ENCODE results near the gene CNNM2. TPM values are rescaled to one million over a fixed set of nuclear protein-coding genes. Genes with fewer than 3 reads are reported as not detected.

Gene CNNM2
- total RNA-seq, 1 experiment from 2014 or later: 7.2 TPM

GRCh38 chr10:103109821-103110220 is 191.7 kb downstream of the CNNM2 start:
- H3F3A ChIP-seq (ENCODE audit: low read length, unreplicated experiment): no peaks in the 10 kb centered on the region
- CTCF ChIA-PET: interaction anchor here (0.5 kb wide), 1 partner anchor 115 kb away, joined by 9 read pairs; no protein-coding TSS in a partner anchor
- H3K36me3 ChIP-seq (ENCODE audit: low read depth, low read length): peaks cover 14% of the 10 kb centered on the region
- no peak overlapping the region for H3K9ac ChIP-seq (ENCODE audit: low read length)
- H3K4me2 ChIP-seq (ENCODE audit: low read length): no peak overlapping the region
- H2AFZ ChIP-seq (ENCODE audit: low read length): no peak overlapping the region
- H4K20me1 ChIP-seq (ENCODE audit: low read length): no peaks in the 10 kb centered on the region; the same call in 1 of the 2 replicates
- no peak overlapping the region for H3K27ac ChIP-seq (ENCODE audit: low read length)
- H3K4me1 ChIP-seq (ENCODE audit: insufficient read depth, low read length): peaks cover 21% of the 10 kb centered on the region
- no peak for DNase-seq
- no peak overlapping the region for H3K4me3 ChIP-seq (ENCODE audit: low read length)
- intact Hi-C loops (cut with micrococcal nuclease): loop anchor here (5.0 kb wide), 1 partner anchor 132 kb away; no protein-coding TSS in a partner anchor
- H3K9me3 ChIP-seq (ENCODE audit: low read length): no peaks in the 10 kb centered on the region
- POLR2A ChIA-PET (ENCODE audit: unreplicated experiment): no interaction called here
- no peaks in the 10 kb centered on the region for H3K9me2 ChIP-seq (replicated peaks; ENCODE audit: low read length)
- H3K79me2 ChIP-seq (ENCODE audit: low read length): peaks cover 36% of the 10 kb centered on the region
- ATAC-seq: no peak
- no peaks in the 10 kb centered on the region for H3K27me3 ChIP-seq (ENCODE audit: low read length)
- no TSS peak for BruUV-seq (replicated peaks)
- TF ChIP-seq CTCF (conservative IDR thresholded peaks at IDR 0.05; ENCODE audit: low read depth, low read length) (no peak), EZH2 (IDR thresholded peaks at IDR 0.05; ENCODE audit: low read length, unreplicated experiment) (no peak), EZH2phosphoT487 (IDR thresholded peaks at IDR 0.05; ENCODE audit: borderline replicate concordance, low read length) (no peak)

- H3K4me3 ChIP-seq (ENCODE audit: low read length): no peak overlapping the region
- peaks cover 16% of the 10 kb centered on the region for H3K4me1 ChIP-seq (ENCODE audit: insufficient read depth, low read length)
- ChIA-PET CTCF (no interaction called here), POLR2A (ENCODE audit: unreplicated experiment) (no interaction called here)
- intact Hi-C loops (cut with micrococcal nuclease): no loop called here
- no peaks in the 10 kb centered on the region for H3K27me3 ChIP-seq (ENCODE audit: low read length)
- H3K4me2 ChIP-seq (ENCODE audit: low read length): no peak overlapping the region
- BruUV-seq (replicated peaks): no TSS peak
- TF ChIP-seq CTCF (conservative IDR thresholded peaks at IDR 0.05; ENCODE audit: low read depth, low read length): no peak
- no peak for TF ChIP-seq EZH2 (IDR thresholded peaks at IDR 0.05; ENCODE audit: low read length, unreplicated experiment)
- no peak for TF ChIP-seq EZH2phosphoT487 (IDR thresholded peaks at IDR 0.05; ENCODE audit: borderline replicate concordance, low read length)
- ATAC-seq (no peak), DNase-seq (no peak)
- peaks cover 36% of the 10 kb centered on the region for H3K79me2 ChIP-seq (ENCODE audit: low read length)
- no peak overlapping the region for H3K9ac ChIP-seq (ENCODE audit: low read length)
- no peak overlapping the region for H3K27ac ChIP-seq (ENCODE audit: low read length)
- no peak overlapping the region for H2AFZ ChIP-seq (ENCODE audit: low read length)
- H3K36me3 ChIP-seq (ENCODE audit: low read depth, low read length): peaks cover 14% of the 10 kb centered on the region
- no peaks in the 10 kb centered on the region for H3K9me2 ChIP-seq (replicated peaks; ENCODE audit: low read length)
- H3F3A ChIP-seq (ENCODE audit: low read length, unreplicated experiment): no peaks in the 10 kb centered on the region
- H3K9me3 ChIP-seq (ENCODE audit: low read length): no peaks in the 10 kb centered on the region
- no peaks in the 10 kb centered on the region; the same call in 1 of the 2 replicates for H4K20me1 ChIP-seq (ENCODE audit: low read length)
Observed at GRCh38 chr10:103110407-103110806, 192.3 kb downstream of the CNNM2 start.

- no peaks in the 10 kb centered on the region for H3F3A ChIP-seq (ENCODE audit: low read length, unreplicated experiment)
- CTCF ChIA-PET: no interaction called here
- H3K27me3 ChIP-seq (ENCODE audit: low read length): no peaks in the 10 kb centered on the region
- H3K9me3 ChIP-seq (ENCODE audit: low read length): no peaks in the 10 kb centered on the region
- TF ChIP-seq EZH2phosphoT487 (IDR thresholded peaks at IDR 0.05; ENCODE audit: borderline replicate concordance, low read length) (no peak), CTCF (conservative IDR thresholded peaks at IDR 0.05; ENCODE audit: low read depth, low read length) (no peak), EZH2 (IDR thresholded peaks at IDR 0.05; ENCODE audit: low read length, unreplicated experiment) (no peak)
- H3K9me2 ChIP-seq (replicated peaks; ENCODE audit: low read length): no peaks in the 10 kb centered on the region
- intact Hi-C loops (cut with micrococcal nuclease): no loop called here
- H3K27ac ChIP-seq (ENCODE audit: low read length): no peak overlapping the region
- POLR2A ChIA-PET (ENCODE audit: unreplicated experiment): no interaction called here
- no peak overlapping the region for H3K4me3 ChIP-seq (ENCODE audit: low read length)
- H3K9ac ChIP-seq (ENCODE audit: low read length): no peak overlapping the region
- DNase-seq: no peak
- H2AFZ ChIP-seq (ENCODE audit: low read length): no peak overlapping the region
- H3K4me1 ChIP-seq (ENCODE audit: insufficient read depth, low read length): peaks cover 7% of the 10 kb centered on the region; the same call in 1 of the 2 replicates
- H4K20me1 ChIP-seq (ENCODE audit: low read length): no peaks in the 10 kb centered on the region; the same call in 1 of the 2 replicates
- BruUV-seq (replicated peaks): no TSS peak
- H3K4me2 ChIP-seq (ENCODE audit: low read length): no peak overlapping the region
- H3K79me2 ChIP-seq (ENCODE audit: low read length): peaks cover 36% of the 10 kb centered on the region
- 0 out of 2 replicates have a peak, but pooled peaks have one; percentile 31 for ATAC-seq
- peaks cover 7% of the 10 kb centered on the region; the same call in 1 of the 2 replicates for H3K36me3 ChIP-seq (ENCODE audit: low read depth, low read length)
Observed at GRCh38 chr10:103111031-103111917, 193.2 kb downstream of the CNNM2 start.
